ENCODE data around the gene SEMA3C.

SEMA3C gene

DNA sequence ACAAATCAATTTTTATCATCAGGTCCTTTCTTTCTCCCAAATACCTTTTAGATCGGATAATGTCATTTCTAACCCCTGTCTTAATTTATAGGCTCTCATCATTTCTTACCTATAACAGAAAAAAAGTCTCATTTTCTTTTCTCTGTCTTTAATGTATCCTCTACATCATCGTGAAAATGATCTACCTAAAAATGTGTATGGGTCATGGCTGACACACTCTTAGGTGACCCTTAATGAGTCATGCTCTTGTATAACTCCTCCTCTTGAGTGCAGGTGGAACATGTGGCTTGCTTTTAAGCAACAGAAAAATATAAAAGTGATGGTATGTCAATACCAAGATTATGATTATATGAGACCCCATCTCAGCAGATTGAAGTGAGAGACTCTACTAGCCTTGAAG is 139.4 kb downstream of the SEMA3C start:
- TF ChIP-seq EP300 (IDR thresholded peaks at IDR 0.05; ENCODE audit: borderline replicate concordance) (no peak), TEAD4 (IDR thresholded peaks at IDR 0.05) (no peak), CEBPB (IDR thresholded peaks at IDR 0.05) (no peak), YY1 (IDR thresholded peaks at IDR 0.05; ENCODE audit: low read depth) (no peak), TCF12 (IDR thresholded peaks at IDR 0.05; ENCODE audit: low read depth) (no peak), CREB1 (IDR thresholded peaks at IDR 0.05; ENCODE audit: low read depth) (no peak), FOXM1 (IDR thresholded peaks at IDR 0.05; ENCODE audit: borderline replicate concordance, low read depth) (no peak), NFIC (IDR thresholded peaks at IDR 0.05) (no peak), MAX (IDR thresholded peaks at IDR 0.05) (no peak), ZBTB7A (IDR thresholded peaks at IDR 0.05; ENCODE audit: low read depth) (no peak), REST (IDR thresholded peaks at IDR 0.05; ENCODE audit: low read depth) (no peak), TAF1 (IDR thresholded peaks at IDR 0.05; ENCODE audit: low read depth) (no peak), RAD21 (IDR thresholded peaks at IDR 0.05; ENCODE audit: low read depth) (no peak), EGR1 (IDR thresholded peaks at IDR 0.05) (no peak)
- TF ChIP-seq, protein P1, sequence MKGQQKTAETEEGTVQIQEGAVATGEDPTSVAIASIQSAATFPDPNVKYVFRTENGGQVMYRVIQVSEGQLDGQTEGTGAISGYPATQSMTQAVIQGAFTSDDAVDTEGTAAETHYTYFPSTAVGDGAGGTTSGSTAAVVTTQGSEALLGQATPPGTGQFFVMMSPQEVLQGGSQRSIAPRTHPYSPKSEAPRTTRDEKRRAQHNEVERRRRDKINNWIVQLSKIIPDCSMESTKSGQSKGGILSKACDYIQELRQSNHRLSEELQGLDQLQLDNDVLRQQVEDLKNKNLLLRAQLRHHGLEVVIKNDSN (IDR thresholded peaks at IDR 0.05): no peak

- TF ChIP-seq MAX (IDR thresholded peaks at IDR 0.05) (no peak), CEBPB (IDR thresholded peaks at IDR 0.05) (no peak), TEAD4 (IDR thresholded peaks at IDR 0.05) (no peak), EP300 (IDR thresholded peaks at IDR 0.05; ENCODE audit: borderline replicate concordance) (no peak), FOXM1 (IDR thresholded peaks at IDR 0.05; ENCODE audit: borderline replicate concordance, low read depth) (no peak), NFIC (IDR thresholded peaks at IDR 0.05) (no peak), EGR1 (IDR thresholded peaks at IDR 0.05) (no peak), TCF12 (IDR thresholded peaks at IDR 0.05; ENCODE audit: low read depth) (no peak), REST (IDR thresholded peaks at IDR 0.05; ENCODE audit: low read depth) (no peak), ZBTB7A (IDR thresholded peaks at IDR 0.05; ENCODE audit: low read depth) (no peak), CREB1 (IDR thresholded peaks at IDR 0.05; ENCODE audit: low read depth) (no peak), YY1 (IDR thresholded peaks at IDR 0.05; ENCODE audit: low read depth) (no peak), RAD21 (IDR thresholded peaks at IDR 0.05; ENCODE audit: low read depth) (no peak), TAF1 (IDR thresholded peaks at IDR 0.05; ENCODE audit: low read depth) (no peak)
- TF ChIP-seq, protein P1 (IDR thresholded peaks at IDR 0.05): no peak
Observed at GRCh38 chr7:80775897-80776296, 143.0 kb downstream of the SEMA3C start.

DNA sequence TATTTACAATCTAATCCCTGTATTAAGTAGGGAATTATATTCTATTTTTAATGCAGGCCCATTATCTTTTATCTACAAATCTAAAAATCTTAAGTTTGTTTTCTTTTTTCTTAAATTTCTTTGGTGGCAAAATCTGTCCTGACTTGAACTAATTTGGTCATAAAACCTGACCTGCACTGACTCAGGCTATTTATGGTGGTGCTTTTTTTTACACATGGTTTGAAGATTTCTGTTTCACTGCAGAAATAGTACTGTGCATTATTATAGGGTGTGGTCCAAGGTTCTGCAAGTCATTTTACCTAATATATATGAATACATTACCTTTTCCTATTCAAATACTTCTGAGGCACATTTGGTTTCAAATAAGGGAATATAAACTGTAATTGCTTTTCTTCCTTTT is 143.4 kb downstream of the SEMA3C start:
- no peak for TF ChIP-seq CREB1 (IDR thresholded peaks at IDR 0.05; ENCODE audit: low read depth)
- no peak for TF ChIP-seq TAF1 (IDR thresholded peaks at IDR 0.05; ENCODE audit: low read depth)
- TF ChIP-seq EGR1 (IDR thresholded peaks at IDR 0.05): no peak
- no peak for TF ChIP-seq EP300 (IDR thresholded peaks at IDR 0.05; ENCODE audit: borderline replicate concordance)
- no peak for TF ChIP-seq YY1 (IDR thresholded peaks at IDR 0.05; ENCODE audit: low read depth)
- no peak for TF ChIP-seq REST (IDR thresholded peaks at IDR 0.05; ENCODE audit: low read depth)
- TF ChIP-seq, protein P1 (IDR thresholded peaks at IDR 0.05): no peak

DNA sequence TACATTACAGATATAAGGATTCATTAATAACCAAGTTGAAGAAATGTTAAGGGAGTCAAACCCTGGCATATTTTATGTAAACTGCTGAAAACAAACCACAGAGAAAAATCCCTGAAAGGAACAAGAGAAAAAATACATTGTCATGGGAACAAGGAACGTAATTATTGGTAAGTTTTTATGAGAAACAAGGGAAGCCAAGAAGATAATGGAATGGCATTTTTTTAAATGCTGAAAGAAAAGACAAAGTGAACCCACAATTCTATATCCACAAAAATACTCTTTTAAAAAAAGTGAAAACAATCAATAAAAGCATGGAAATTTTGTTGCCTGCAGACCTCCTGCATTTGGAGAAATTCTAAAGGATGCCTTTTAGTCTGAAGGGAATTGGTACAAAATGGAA is 144.0 kb downstream of the SEMA3C start:
- no peak for TF ChIP-seq CEBPB (IDR thresholded peaks at IDR 0.05)
- TF ChIP-seq TAF1 (IDR thresholded peaks at IDR 0.05; ENCODE audit: low read depth): no peak

Measured in Ishikawa (cell line).